ENCODE data around the gene PLEKHA7. TPM values are rescaled to one million over a fixed set of nuclear protein-coding genes. Genes with fewer than 3 reads are reported as not detected.

Gene PLEKHA7
- total and polyA plus RNA-seq, 2 of the 13 experiments (the other 11 are each of a cell fraction or from before 2014, with no cell fraction given) = 17.5 to 18.7 TPM

- TF ChIP-seq ARID5B (CRISPR knock-in tag; IDR thresholded peaks at IDR 0.05) (no peak), ZNF337 (CRISPR knock-in tag; IDR thresholded peaks at IDR 0.05; ENCODE audit: borderline replicate concordance, low read depth) (no peak), HNRNPH1 (optimal IDR thresholded peaks at IDR 0.05; ENCODE audit: low read depth, low read length) (no peak)
Measured at GRCh38 chr11:16946477-16947282, 67.5 kb downstream of the PLEKHA7 start (continued).

- H3K27ac ChIP-seq (ENCODE audit: extremely low read length, insufficient read depth, low read length) = no peak overlapping the region
- WGBS (ENCODE audit: low lambda C conversion rate) = 56% methylated on average over 7 of the region's 9 CpGs
- intact Hi-C loops (cut with micrococcal nuclease; ENCODE audit: unreplicated experiment) = loop anchor here (1.0 kb wide), 4 partner anchors 35 to 117 kb away; no protein-coding TSS in a partner anchor
- no peaks in the 10 kb centered on the region for H3K9me3 ChIP-seq (ENCODE audit: low read length)
- BruUV-seq (replicated peaks) = no TSS peak
- H3K79me2 ChIP-seq (ENCODE audit: insufficient read depth, low read length) = no peaks in the 10 kb centered on the region
- peaks cover 4% of the 10 kb centered on the region; the same call in 1 of the 2 replicates for H4K20me1 ChIP-seq (ENCODE audit: insufficient read depth, low read length)
- H3K4me1 ChIP-seq (ENCODE audit: insufficient read depth, low read length) = peaks cover 10% of the 10 kb centered on the region
- no peak overlapping the region for H3K4me2 ChIP-seq (ENCODE audit: low read depth, low read length)
- ChIA-PET POLR2A (interaction anchor here (1.0 to 1.6 kb wide), 4 partner anchors 67 to 132 kb away, joined by 3 to 6 read pairs (median 4); partner anchors contain the start of gene RPS13), CTCF (ENCODE audit: low intra/inter-chr PET ratio, low total read pairs) (interaction anchor here (1.1 to 3.1 kb wide), 6 partner anchors 10 to 162 kb away, joined by 3 to 46 read pairs (median 6); partner anchors contain the start of gene PLEKHA7)
- H3K27me3 ChIP-seq (ENCODE audit: control insufficient read depth in 1 of 2, insufficient read depth in 2 of 2, low read length in 2 of 2) = no peaks in the 10 kb centered on the region
- DNase-seq (ENCODE audit: low spot score) (peak; percentile 68), ATAC-seq (peak; percentile 99), FAIRE-seq (peak; percentile 90)
- no peak overlapping the region for H3K4me3 ChIP-seq (replicated peaks in 1 of 3; ENCODE audit: insufficient read depth in 1 of 3, low read depth in 2 of 3, low read length in 3 of 3)
- H3K36me3 ChIP-seq (replicated peaks in 1 of 2; ENCODE audit: control insufficient read depth in 1 of 2, insufficient read depth in 2 of 2, low read length in 2 of 2) = no peaks in the 10 kb centered on the region
- no peak overlapping the region for H3K9ac ChIP-seq (ENCODE audit: insufficient read depth, low read depth, low read length)
- H2AFZ ChIP-seq (ENCODE audit: low read length) = no peak overlapping the region
- in situ Hi-C loops (cut with HindIII; ENCODE audit: extremely low pct_ligation_motif_present, low pct_unique_long_range_greater_than_20kb) = loop anchor here (5.0 kb wide), 1 partner anchor 116 kb away; no protein-coding TSS in a partner anchor
- TF ChIP-seq ZNF276 (CRISPR knock-in tag; IDR thresholded peaks at IDR 0.05; ENCODE audit: low read depth) (0 out of 2 replicates have a peak, but pooled peaks have one; percentile 33), ZNF20 (CRISPR knock-in tag; IDR thresholded peaks at IDR 0.05) (no peak), ZKSCAN1 (IDR thresholded peaks at IDR 0.05; ENCODE audit: low read length) (no peak), GABPB1 (CRISPR knock-in tag; IDR thresholded peaks at IDR 0.05) (0 out of 2 replicates have a peak, but pooled peaks have one; percentile 13), ZNF350 (CRISPR knock-in tag; IDR thresholded peaks at IDR 0.05; ENCODE audit: borderline replicate concordance, low read depth) (no peak), ZBED4 (CRISPR knock-in tag; IDR thresholded peaks at IDR 0.05; ENCODE audit: borderline replicate concordance) (0 out of 2 replicates have a peak, but pooled peaks have one; percentile 35)
Measured at GRCh38 chr11:16945671-16946469, 68.3 kb downstream of the PLEKHA7 start.
